HFFc6 (cell line): ENCODE results near the gene CCP110. TPM values are rescaled to one million over a fixed set of nuclear protein-coding genes. Genes with fewer than 3 reads are reported as not detected.

Experiments
- DNase-seq: peaks from one replicate; pipeline ENCODE4 v3.0.0-alpha.2; 2018
- H3K27ac Mint-ChIP-seq: 2 replicates; pipeline ENCODE4 v1.8.0; 2020; ENCODE audit warnings: mild to moderate bottlenecking, mixed read lengths
- H3K27me3 Mint-ChIP-seq: 2 replicates; pipeline ENCODE4 v1.8.0; 2021; ENCODE audit warnings: mild to moderate bottlenecking, moderate library complexity, mixed read lengths; ENCODE audit not compliant: insufficient read depth
- H3K36me3 Mint-ChIP-seq: 2 replicates; pipeline ENCODE4 v1.8.0; 2021; ENCODE audit warnings: low read depth, mixed read lengths
- H3K4me1 Mint-ChIP-seq: 2 replicates; pipeline ENCODE4 v1.8.0; 2020; ENCODE audit warnings: low read depth, mixed read lengths
- H3K4me3 Mint-ChIP-seq: 2 replicates; pipeline ENCODE4 v1.8.0; 2020; ENCODE audit warnings: mild to moderate bottlenecking, moderate library complexity, mixed read lengths
- H3K9me3 Mint-ChIP-seq: 2 replicates; pipeline ENCODE4 v1.8.0; 2020; ENCODE audit warnings: mild to moderate bottlenecking, mixed read lengths
- total RNA-seq, 6 experiments: library from RNA; stranded (reverse); fragmentation: NEBNext Ultra II Directional; extraction: Animal tissue kit (Norgen Biotek cat#: 25700); gene quantifications; 2 replicates in 1 of 6; 3 replicates in 5 of 6; pipeline ENCODE4 v1.2.3, GENCODE V29; 2021
- TF ChIP-seq, protein P1 (sequence below): fragments of 200-600 bp; sonication (generic); IDR thresholded peaks from 2 replicates; pipeline ENCODE4 v1.5.0; 2021; ENCODE audit warnings: antibody characterized with exemption, mild to moderate bottlenecking

CCP110 gene
- total RNA-seq, 6 experiments from 2014 or later = 12.7 to 18.2 (median 16.5) TPM

DNA sequence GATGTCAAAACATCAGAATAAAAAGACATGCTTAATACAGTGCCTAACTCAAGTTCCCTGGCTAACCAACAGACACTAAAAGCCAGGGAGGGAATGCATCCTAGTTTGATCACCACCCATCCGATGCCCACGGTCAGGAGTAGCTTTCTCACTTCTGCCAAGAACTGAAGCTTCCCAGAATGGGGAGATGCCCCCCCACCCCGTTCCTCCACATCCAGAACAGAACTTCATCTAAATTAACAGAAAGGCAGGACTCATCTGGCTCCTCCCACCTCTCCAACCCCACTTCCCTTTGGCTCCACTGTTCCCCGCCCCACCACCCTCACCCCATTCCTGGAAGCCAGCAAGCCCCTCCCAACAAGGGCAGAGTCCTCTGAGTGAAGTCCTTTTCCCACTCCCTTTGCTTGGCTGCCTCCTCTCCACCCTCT, 35.5 kb upstream of the CCP110 start:
- Mint-ChIP-seq H3K9me3 (no peaks in the 10 kb centered on the region), H3K27ac (no peak overlapping the region), H3K4me3 (no peak overlapping the region), H3K4me1 (no peaks in the 10 kb centered on the region), H3K36me3 (no peaks in the 10 kb centered on the region), H3K27me3 (peaks cover 20% of the 10 kb centered on the region)
- TF ChIP-seq, protein P1, sequence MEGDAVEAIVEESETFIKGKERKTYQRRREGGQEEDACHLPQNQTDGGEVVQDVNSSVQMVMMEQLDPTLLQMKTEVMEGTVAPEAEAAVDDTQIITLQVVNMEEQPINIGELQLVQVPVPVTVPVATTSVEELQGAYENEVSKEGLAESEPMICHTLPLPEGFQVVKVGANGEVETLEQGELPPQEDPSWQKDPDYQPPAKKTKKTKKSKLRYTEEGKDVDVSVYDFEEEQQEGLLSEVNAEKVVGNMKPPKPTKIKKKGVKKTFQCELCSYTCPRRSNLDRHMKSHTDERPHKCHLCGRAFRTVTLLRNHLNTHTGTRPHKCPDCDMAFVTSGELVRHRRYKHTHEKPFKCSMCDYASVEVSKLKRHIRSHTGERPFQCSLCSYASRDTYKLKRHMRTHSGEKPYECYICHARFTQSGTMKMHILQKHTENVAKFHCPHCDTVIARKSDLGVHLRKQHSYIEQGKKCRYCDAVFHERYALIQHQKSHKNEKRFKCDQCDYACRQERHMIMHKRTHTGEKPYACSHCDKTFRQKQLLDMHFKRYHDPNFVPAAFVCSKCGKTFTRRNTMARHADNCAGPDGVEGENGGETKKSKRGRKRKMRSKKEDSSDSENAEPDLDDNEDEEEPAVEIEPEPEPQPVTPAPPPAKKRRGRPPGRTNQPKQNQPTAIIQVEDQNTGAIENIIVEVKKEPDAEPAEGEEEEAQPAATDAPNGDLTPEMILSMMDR = no peak
- DNase-seq = no peak

DNA sequence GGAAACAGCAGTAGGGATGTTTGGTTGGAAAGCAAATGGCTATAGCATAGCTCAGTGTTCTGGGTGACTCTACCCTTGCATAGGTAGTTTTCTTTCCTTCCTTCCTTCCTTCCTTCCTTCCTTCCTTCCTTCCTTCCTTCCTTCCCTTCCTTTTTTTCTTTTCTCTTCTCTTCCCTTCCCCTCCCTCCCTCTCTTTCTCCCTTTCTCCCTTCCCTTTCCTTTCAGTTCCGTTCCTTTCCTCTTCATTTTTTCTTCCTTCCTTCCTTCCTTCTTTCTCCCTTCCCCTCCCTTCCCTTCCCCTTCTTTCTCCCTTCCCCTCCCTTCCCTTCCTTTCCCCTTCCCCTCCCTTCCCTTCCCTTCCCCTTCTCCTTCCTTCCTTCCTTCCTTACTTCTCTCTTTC, 33.1 kb upstream of the CCP110 start:
- no peak overlapping the region for H3K27ac Mint-ChIP-seq
- peaks cover 12% of the 10 kb centered on the region for H3K27me3 Mint-ChIP-seq
- no peak overlapping the region for H3K4me3 Mint-ChIP-seq
- H3K36me3 Mint-ChIP-seq = no peaks in the 10 kb centered on the region
- DNase-seq = no peak
- no peaks in the 10 kb centered on the region for H3K9me3 Mint-ChIP-seq
- TF ChIP-seq, protein P1 = no peak
- H3K4me1 Mint-ChIP-seq = no peaks in the 10 kb centered on the region

DNA sequence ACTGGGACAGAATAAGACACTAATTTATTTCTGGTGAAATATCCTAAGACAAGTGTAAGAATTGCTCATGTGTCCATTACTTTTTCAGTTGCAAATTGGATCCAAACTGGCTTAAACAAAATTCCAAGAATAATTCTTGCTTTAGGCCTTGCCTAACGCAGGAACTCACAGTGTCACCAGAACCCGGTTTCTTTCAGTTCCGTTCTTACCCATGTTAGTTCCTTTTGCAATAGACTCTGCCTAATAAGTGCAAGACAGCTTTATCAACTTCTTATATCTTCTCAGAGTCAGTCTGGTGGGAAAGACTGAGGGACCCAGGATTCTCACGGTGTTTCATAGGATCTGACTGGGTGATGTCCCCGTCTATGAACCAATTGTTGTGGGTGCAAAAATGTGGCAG, 26.6 kb upstream of the CCP110 start:
- DNase-seq = no peak
- Mint-ChIP-seq H3K4me1 (no peaks in the 10 kb centered on the region), H3K9me3 (no peaks in the 10 kb centered on the region), H3K4me3 (no peak overlapping the region), H3K36me3 (peaks cover 8% of the 10 kb centered on the region), H3K27me3 (peaks cover 2% of the 10 kb centered on the region), H3K27ac (no peak overlapping the region)
- TF ChIP-seq, protein P1 = no peak

DNA sequence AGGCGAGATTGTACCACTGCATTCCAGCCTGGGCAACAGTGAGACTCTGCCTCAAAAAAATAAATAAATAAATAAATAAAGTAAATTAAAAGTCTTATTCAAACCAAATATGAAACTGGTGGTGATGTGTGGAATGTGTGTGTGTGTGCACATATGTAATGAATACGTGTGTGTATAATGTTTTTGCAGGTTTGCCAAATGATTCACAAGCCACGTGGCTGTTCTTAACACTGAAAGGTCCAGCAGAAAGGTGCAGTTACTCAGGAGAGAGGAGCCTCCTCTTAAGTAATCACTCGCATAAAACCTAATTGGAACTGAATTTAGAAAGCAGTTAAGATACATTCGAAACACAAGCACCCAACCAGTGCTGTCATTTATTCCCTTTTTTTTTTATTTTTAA, 24.7 kb upstream of the CCP110 start:
- H3K27me3 Mint-ChIP-seq = peaks cover 2% of the 10 kb centered on the region
- H3K4me3 Mint-ChIP-seq = no peak overlapping the region
- no peak overlapping the region for H3K27ac Mint-ChIP-seq
- no peaks in the 10 kb centered on the region for H3K9me3 Mint-ChIP-seq
- H3K36me3 Mint-ChIP-seq = peaks cover 14% of the 10 kb centered on the region
- H3K4me1 Mint-ChIP-seq = no peaks in the 10 kb centered on the region
- TF ChIP-seq, protein P1 = no peak
- no peak for DNase-seq

DNA sequence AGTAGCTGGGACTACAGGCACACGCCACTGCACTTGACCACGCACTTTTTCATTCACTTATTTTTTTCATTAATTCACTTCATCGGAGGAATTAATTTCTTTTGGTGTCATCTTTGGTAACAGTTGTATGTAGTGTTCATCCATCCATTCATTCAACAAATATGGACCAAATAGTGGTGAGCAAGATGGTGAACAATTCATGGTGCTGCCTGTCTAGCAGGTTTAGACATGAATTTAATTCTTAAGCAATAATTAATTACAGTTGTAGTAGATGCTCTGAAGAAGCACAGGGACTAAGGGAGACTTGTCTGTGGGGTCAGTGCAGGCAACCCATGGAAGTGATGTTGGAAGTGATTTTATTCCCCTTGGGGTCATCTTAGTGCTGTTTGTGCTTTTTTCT, 24.3 kb upstream of the CCP110 start:
- Mint-ChIP-seq H3K4me3 (no peak overlapping the region), H3K36me3 (peaks cover 14% of the 10 kb centered on the region), H3K27me3 (peaks cover 2% of the 10 kb centered on the region; the same call in 1 of the 2 replicates), H3K4me1 (no peaks in the 10 kb centered on the region), H3K9me3 (no peaks in the 10 kb centered on the region), H3K27ac (no peak overlapping the region)
- no peak for DNase-seq
- TF ChIP-seq, protein P1 = no peak
